Gastroesophageal sphincter (tissue), 3 donors: ENCODE results near the gene CACNG3.
"Not testable (repeated sequence)": the region's sequence is repeated elsewhere in the genome, so short reads cannot be mapped to it uniquely, and the experiment has no call there.

Experiments used
- CTCF ChIP-seq, 4 experiments: fragments of 200-600 bp in 2 of 4; fragments of 450-650 bp in 2 of 4; sonication (generic) in 1 of 4; IDR thresholded peaks; one replicate each; pipeline ENCODE4 v1.5.1; 2017 to 2019; ENCODE audit warnings: antibody characterized with exemption in 4 of 4, mild to moderate bottlenecking in 2 of 4, moderate library complexity in 2 of 4
- POLR2A ChIP-seq, 2 donors: fragments of 450-650 bp; IDR thresholded peaks; one replicate each; pipeline ENCODE4 v1.6.1; 2017; ENCODE audit warnings: antibody characterized with exemption in 2 of 2, mild to moderate bottlenecking in 2 of 2, moderate library complexity in 1 of 2

- not testable (repeated sequence) for TF ChIP-seq CTCF, POLR2A (IDR thresholded peaks at IDR 0.05)
These were observed 87.7 kb downstream of the CACNG3 start for GRCh38 chr16:24343829-24344228.
